CD4-positive, alpha-beta memory T cell (primary cell): Measurements from ENCODE around the gene ARHGEF38. TPM values are rescaled to one million over a fixed set of nuclear protein-coding genes. Genes with fewer than 3 reads are reported as not detected.

Experiments
- CTCF ChIA-PET: fragments of 350-600 bp; sonication (Branson Sonifier 250); formaldehyde crosslinking; loops from one replicate; lab custom pipeline; 2021; ENCODE audit warnings: inconsistent platforms; ENCODE audit not compliant: partially characterized antibody; lab: Charles Lee
- POLR2A ChIA-PET: fragments of 350-600 bp; sonication (Branson Sonifier 250); formaldehyde crosslinking; loops from one replicate; lab custom pipeline; 2021; ENCODE audit not compliant: partially characterized antibody; lab: Charles Lee
- DNase-seq, 5 donors: peaks; one replicate each; pipeline versions ENCODE4 v3.0.0 to v3.0.0-alpha.2; 2020 to 2022; ENCODE audit warnings: mixed read lengths in 1 of 5
- H3K27ac ChIP-seq: one replicate; pipeline ENCODE4 v1.7.0; 2013; ENCODE audit warnings: low read depth, low read length
- H3K27me3 ChIP-seq: 2 replicates; pipeline ENCODE4 v1.7.0; 2013; ENCODE audit warnings: mild to moderate bottlenecking, low read length, moderate library complexity; ENCODE audit not compliant: insufficient read depth
- H3K36me3 ChIP-seq: 2 replicates; pipeline ENCODE4 v1.7.0; 2013; ENCODE audit warnings: mild to moderate bottlenecking, low read length, moderate library complexity; ENCODE audit not compliant: insufficient read depth
- H3K4me1 ChIP-seq: 2 replicates; pipeline ENCODE4 v1.7.0; 2013; ENCODE audit warnings: mild to moderate bottlenecking, low read length, moderate library complexity; ENCODE audit not compliant: insufficient read depth
- H3K4me3 ChIP-seq, 2 donors: one replicate each; pipeline ENCODE4 v1.7.0; 2013; ENCODE audit warnings: low read length in 2 of 2, mild to moderate bottlenecking in 1 of 2
- H3K9me3 ChIP-seq, 2 donors: one replicate each; pipeline ENCODE4 v1.7.0; 2013; ENCODE audit warnings: low read length in 2 of 2, control low read depth in 1 of 2; ENCODE audit not compliant: control insufficient read depth in 1 of 2
- H3K27ac Mint-ChIP-seq, 7 donors: one replicate each; pipeline ENCODE4 v1.8.0; 2020 to 2021; ENCODE audit warnings: mixed read lengths in 7 of 7, mild to moderate bottlenecking in 6 of 7, inconsistent platforms in 3 of 7, moderate library complexity in 3 of 7
- H3K27me3 Mint-ChIP-seq, 2 donors: one replicate each; pipeline ENCODE4 v1.8.0; 2020 to 2021; ENCODE audit warnings: mixed read lengths in 2 of 2
- H3K36me3 Mint-ChIP-seq, 2 donors: one replicate each; pipeline ENCODE4 v1.8.0; 2020 to 2021; ENCODE audit warnings: mixed read lengths in 2 of 2, inconsistent platforms in 1 of 2, mild to moderate bottlenecking in 1 of 2
- H3K4me1 Mint-ChIP-seq, 4 donors: one replicate each; pipeline ENCODE4 v1.8.0; 2020 to 2021; ENCODE audit warnings: mixed read lengths in 4 of 4, mild to moderate bottlenecking in 1 of 4
- H3K4me3 Mint-ChIP-seq, 8 donors: one replicate each; pipeline ENCODE4 v1.8.0; 2020 to 2021; ENCODE audit warnings: mixed read lengths in 8 of 8, mild to moderate bottlenecking in 7 of 8, moderate library complexity in 6 of 8, inconsistent platforms in 3 of 8
- H3K9me3 Mint-ChIP-seq, 8 donors: one replicate each; pipeline ENCODE4 v1.8.0; 2020 to 2021; ENCODE audit warnings: mixed read lengths in 8 of 8, mild to moderate bottlenecking in 5 of 8, inconsistent platforms in 3 of 8, moderate library complexity in 1 of 8
- intact Hi-C: fragments of 100-400 bp; cut with micrococcal nuclease; formaldehyde crosslinking; loops from one replicate; pipeline ENCODE4 v1.15.1; 2023
- polyA plus RNA-seq, 2 donors: library from polyadenylated mRNA; unstranded; fragments of 300-500 nt; fragmentation: Illumina TruSeq; gene quantifications; one replicate each; pipeline ENCODE4 v1.2.3, GENCODE V29; 2021
- total RNA-seq, 2 experiments: library from RNA; stranded (reverse); gene quantifications; one replicate each; pipeline ENCODE4 v1.2.3, GENCODE V29; 2021

Gene ARHGEF38, protein sequence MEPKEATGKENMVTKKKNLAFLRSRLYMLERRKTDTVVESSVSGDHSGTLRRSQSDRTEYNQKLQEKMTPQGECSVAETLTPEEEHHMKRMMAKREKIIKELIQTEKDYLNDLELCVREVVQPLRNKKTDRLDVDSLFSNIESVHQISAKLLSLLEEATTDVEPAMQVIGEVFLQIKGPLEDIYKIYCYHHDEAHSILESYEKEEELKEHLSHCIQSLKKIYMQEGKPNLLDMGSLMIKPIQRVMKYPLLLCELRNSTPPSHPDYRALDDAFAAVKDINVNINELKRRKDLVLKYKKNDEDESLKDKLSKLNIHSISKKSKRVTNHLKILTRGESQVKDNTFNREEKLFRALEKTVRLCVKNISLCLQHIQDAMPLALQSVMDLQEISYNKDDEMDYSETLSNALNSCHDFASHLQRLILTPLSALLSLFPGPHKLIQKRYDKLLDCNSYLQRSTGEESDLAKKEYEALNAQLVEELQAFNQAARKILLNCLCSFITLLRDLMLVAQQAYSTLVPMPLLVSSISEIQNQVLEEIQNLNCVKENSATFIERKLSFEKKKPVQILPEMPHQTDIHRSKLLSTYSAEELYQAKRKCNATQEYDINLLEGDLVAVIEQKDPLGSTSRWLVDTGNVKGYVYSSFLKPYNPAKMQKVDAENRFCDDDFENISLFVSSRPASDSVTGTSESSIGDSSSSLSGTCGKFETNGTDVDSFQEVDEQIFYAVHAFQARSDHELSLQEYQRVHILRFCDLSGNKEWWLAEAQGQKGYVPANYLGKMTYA
- total RNA-seq = not detected
- under 1 TPM in 1 of 2 donors, not detected in 1; 0.30 TPM for polyA plus RNA-seq

DNA sequence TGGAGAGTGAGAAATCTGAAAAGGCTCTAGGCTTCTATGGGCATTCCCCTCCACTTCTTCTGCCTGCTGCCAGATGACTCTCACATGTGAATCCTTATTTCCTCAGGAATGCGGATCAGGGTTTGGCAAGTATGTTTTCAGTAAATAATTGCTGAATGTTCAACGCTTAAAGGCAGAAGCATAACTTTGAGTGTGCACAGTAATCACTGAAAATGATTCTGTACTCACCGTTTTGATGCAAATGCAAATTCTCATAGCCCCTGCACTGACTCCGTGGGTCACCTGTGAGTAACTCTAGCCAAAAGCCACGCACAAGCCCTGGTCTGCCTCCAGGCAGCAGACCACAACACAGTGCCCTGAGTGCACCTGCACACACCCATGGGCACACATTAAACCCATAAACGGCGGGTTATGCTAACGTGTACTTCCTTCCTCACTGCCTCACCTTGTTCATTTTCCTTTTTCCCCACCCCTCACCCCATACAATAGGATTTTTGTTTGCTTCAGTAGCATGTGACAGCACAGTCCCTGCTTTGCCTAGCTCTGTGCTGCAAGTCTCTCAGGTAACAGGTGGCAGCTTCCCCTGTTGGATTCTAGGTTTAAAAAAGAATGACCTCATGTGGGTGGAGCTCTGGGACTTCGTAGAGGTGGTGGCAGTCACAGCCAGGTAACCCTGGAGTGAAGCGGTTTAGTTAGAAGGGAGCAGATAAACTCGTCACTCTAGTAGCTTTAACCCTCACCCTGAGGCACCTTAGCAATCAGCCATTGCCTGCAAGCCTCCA is at the start of gene ARHGEF38:
TSS of gene ARHGEF38 (plus strand) at position 656 of the 782 bp plus-strand sequence. CDS start 146 bp downstream, outside the sequence.
- Mint-ChIP-seq H3K27ac (no peak within 1 kb of the TSS), H3K4me1 (peaks cover 0 to 4% (median 2%) of the 10 kb centered on the region in 4 donors), H3K9me3 (no peaks in the 10 kb centered on the region), H3K27me3 (peaks cover 2 to 6% of the 10 kb centered on the region in 2 donors), H3K36me3 (no peaks in the 10 kb centered on the region), H3K4me3 (no peak within 1 kb of the TSS)
- DNase-seq = no peak
- no peaks in the 10 kb centered on the region for H3K27me3 ChIP-seq
- CTCF ChIA-PET = no interaction called here
- intact Hi-C loops = no loop called here
- no peaks in the 10 kb centered on the region for H3K4me1 ChIP-seq
- H3K36me3 ChIP-seq = no peaks in the 10 kb centered on the region
- no peaks in the 10 kb centered on the region for H3K9me3 ChIP-seq
- H3K27ac ChIP-seq = no peak within 1 kb of the TSS
- POLR2A ChIA-PET = no interaction called here
- no peak within 1 kb of the TSS for H3K4me3 ChIP-seq

DNA sequence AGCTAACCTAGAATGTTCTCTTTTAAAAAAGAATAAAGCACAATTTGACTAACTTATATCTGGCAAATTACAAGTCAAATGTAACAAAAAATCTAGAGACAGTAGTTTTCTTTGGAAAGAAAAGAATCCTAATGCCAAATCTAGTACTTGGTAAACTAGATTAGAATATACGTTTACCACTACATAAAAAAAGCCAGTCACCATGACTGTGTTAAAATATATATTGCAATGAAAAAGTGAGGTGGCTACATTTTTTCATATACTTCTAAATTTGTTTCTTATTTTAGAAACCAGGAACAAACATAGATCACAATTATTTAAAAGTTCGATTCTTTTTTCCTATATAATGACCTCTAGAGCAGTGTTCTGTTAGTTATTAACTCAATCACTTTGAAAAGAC is 48.9 kb upstream of the ARHGEF38 start:
- ChIA-PET CTCF (interaction anchor here (0.8 kb wide), 1 partner anchor 29 kb away, joined by 3 read pairs; the partner anchor contains the start of gene PPA2), POLR2A (no interaction called here)
- Histone ChIP-seq H3K27ac (no peak overlapping the region), H3K9me3 (no peaks in the 10 kb centered on the region), H3K4me1 (no peaks in the 10 kb centered on the region), H3K4me3 (no peak overlapping the region), H3K36me3 (no peaks in the 10 kb centered on the region), H3K27me3 (no peaks in the 10 kb centered on the region)
- Mint-ChIP-seq H3K27ac (no peak overlapping the region), H3K4me3 (no peak overlapping the region), H3K27me3 (peaks cover 0 to 1% of the 10 kb centered on the region in 2 donors), H3K36me3 (no peaks in the 10 kb centered on the region), H3K4me1 (no peaks in the 10 kb centered on the region), H3K9me3 (no peaks in the 10 kb centered on the region)
- DNase-seq = no peak
- intact Hi-C loops = no loop called here

DNA sequence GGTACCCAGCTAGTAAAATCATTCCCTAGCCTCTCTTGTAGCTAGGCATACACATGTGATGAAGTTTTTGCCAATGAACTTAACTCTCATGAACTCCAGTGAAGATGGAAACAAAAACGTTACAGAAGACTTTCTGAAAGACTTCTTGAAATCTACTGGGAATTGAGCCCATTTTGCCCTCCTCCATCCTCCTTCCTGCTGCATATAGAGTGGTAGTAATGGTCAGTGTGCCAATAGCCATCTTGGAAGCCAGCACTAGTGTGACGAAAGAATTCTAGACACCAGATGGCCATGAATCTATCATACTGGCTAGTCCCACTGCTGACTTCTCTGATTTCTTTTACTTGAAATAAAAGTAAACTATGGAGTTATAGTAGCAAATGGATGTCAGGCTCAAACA is 47.7 kb upstream of the ARHGEF38 start:
- H3K4me1 ChIP-seq = no peaks in the 10 kb centered on the region
- no peaks in the 10 kb centered on the region for H3K4me1 Mint-ChIP-seq
- no peaks in the 10 kb centered on the region for H3K9me3 ChIP-seq
- no peak for DNase-seq
- H3K9me3 Mint-ChIP-seq = no peaks in the 10 kb centered on the region
- H3K27ac Mint-ChIP-seq = no peak overlapping the region
- POLR2A ChIA-PET = no interaction called here
- peaks cover 0 to 1% of the 10 kb centered on the region in 2 donors for H3K27me3 Mint-ChIP-seq
- no peak overlapping the region for H3K27ac ChIP-seq
- H3K36me3 Mint-ChIP-seq = no peaks in the 10 kb centered on the region
- H3K4me3 ChIP-seq = no peak overlapping the region
- H3K36me3 ChIP-seq = no peaks in the 10 kb centered on the region
- CTCF ChIA-PET = no interaction called here
- no peak overlapping the region for H3K4me3 Mint-ChIP-seq
- no peaks in the 10 kb centered on the region for H3K27me3 ChIP-seq
- intact Hi-C loops = no loop called here

DNA sequence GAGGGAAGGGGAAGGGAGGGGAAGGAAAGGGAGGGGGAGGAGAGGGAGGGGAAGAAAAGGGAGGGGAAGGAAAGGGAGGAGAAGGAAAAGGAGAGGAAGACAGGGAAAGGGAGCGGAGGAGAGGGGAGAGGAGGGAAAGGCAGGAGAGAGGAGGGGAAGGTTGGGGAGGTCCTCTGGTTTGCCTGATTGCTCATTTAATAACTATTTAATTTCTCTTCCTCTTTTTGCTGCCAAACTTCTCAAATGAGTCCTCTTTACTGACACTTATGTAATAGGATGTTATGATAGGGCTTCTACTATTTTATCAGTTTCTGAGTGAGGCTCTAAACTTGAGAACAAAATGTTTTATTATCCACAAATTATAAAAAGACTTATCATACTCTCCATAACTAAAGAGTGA is 43.1 kb upstream of the ARHGEF38 start:
- peaks cover 0 to 12% (median 4%) of the 10 kb centered on the region in 8 donors for H3K9me3 Mint-ChIP-seq
- no peak overlapping the region for H3K4me3 ChIP-seq
- H3K4me1 Mint-ChIP-seq = peaks cover 0 to 2% (median 0%) of the 10 kb centered on the region in 4 donors
- no peaks in the 10 kb centered on the region for H3K36me3 Mint-ChIP-seq
- H3K27ac Mint-ChIP-seq = no peak overlapping the region
- H3K4me1 ChIP-seq = no peaks in the 10 kb centered on the region
- no peaks in the 10 kb centered on the region for H3K36me3 ChIP-seq
- H3K27me3 ChIP-seq = no peaks in the 10 kb centered on the region
- POLR2A ChIA-PET = no interaction called here
- no peak overlapping the region for H3K27ac ChIP-seq
- intact Hi-C loops = no loop called here
- H3K9me3 ChIP-seq = no peaks in the 10 kb centered on the region
- peaks cover 1 to 3% of the 10 kb centered on the region in 2 donors for H3K27me3 Mint-ChIP-seq
- DNase-seq = no peak
- CTCF ChIA-PET = no interaction called here
- H3K4me3 Mint-ChIP-seq = no peak overlapping the region

DNA sequence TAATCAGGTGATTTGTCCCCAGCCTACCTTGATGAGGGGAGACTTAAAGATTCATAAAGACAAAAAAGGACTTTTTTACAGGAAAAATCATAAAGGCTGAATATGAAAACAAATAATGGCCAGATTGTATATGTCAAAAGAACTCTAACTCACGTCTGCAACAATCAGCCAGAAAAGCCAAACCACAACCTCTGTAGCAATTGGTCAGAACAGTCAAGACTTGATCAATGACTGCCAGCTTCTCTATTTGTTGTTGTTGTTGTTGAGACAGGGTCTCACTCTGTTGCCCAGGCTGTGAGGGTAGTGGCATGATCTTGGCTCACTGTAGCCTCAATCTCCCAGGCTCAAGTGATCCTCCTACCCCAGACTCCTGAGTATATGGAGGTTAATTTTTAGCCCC is 42.7 kb upstream of the ARHGEF38 start:
- no peaks in the 10 kb centered on the region for H3K36me3 ChIP-seq
- POLR2A ChIA-PET = no interaction called here
- no peaks in the 10 kb centered on the region for H3K27me3 ChIP-seq
- H3K27ac ChIP-seq = no peak overlapping the region
- H3K9me3 Mint-ChIP-seq = peaks cover 0 to 13% (median 4%) of the 10 kb centered on the region in 8 donors
- H3K4me3 ChIP-seq = no peak overlapping the region
- H3K4me1 ChIP-seq = no peaks in the 10 kb centered on the region
- H3K4me3 Mint-ChIP-seq = no peak overlapping the region
- intact Hi-C loops = no loop called here
- peaks cover 0 to 2% (median 0%) of the 10 kb centered on the region in 4 donors for H3K4me1 Mint-ChIP-seq
- no peaks in the 10 kb centered on the region for H3K36me3 Mint-ChIP-seq
- H3K9me3 ChIP-seq = no peaks in the 10 kb centered on the region
- no peak overlapping the region for H3K27ac Mint-ChIP-seq
- no peak for DNase-seq
- CTCF ChIA-PET = no interaction called here
- H3K27me3 Mint-ChIP-seq = peaks cover 1 to 3% of the 10 kb centered on the region in 2 donors

DNA sequence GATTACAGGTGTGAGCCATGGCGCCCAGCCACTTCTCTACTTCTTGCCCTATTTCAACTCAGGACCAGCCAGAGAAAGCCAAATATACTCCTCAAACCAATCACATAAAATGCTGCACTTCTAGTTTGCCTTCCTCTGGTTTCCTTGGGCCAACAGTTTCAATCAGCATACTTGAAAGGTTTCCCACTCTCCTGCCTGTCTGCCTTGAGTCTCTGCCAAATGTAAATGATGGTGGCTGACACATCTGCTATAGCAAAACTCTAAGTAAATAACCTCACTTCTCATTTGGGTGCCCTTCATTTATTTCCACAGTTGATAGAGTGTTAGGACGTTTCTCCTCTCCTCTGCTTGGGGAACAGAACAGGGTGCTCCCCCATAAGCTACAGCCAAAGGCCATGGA is 42.2 kb upstream of the ARHGEF38 start:
- intact Hi-C loops = no loop called here
- Mint-ChIP-seq H3K9me3 (peaks cover 0 to 16% (median 6%) of the 10 kb centered on the region in 8 donors), H3K27me3 (peaks cover 1 to 3% of the 10 kb centered on the region in 2 donors), H3K4me1 (peaks cover 0 to 2% (median 0%) of the 10 kb centered on the region in 4 donors), H3K27ac (no peak overlapping the region), H3K4me3 (no peak overlapping the region), H3K36me3 (no peaks in the 10 kb centered on the region)
- POLR2A ChIA-PET = no interaction called here
- Histone ChIP-seq H3K36me3 (no peaks in the 10 kb centered on the region), H3K9me3 (no peaks in the 10 kb centered on the region), H3K4me3 (no peak overlapping the region), H3K27ac (no peak overlapping the region), H3K27me3 (no peaks in the 10 kb centered on the region), H3K4me1 (no peaks in the 10 kb centered on the region)
- DNase-seq = no peak
- CTCF ChIA-PET = no interaction called here
